Stomach (tissue), 19 donors: Measurements from ENCODE around the gene KLC3. TPM values are rescaled to one million over a fixed set of nuclear protein-coding genes. Genes with fewer than 3 reads are reported as not detected.
A peak's percentile ranks its signal among the peaks of the same experiment; 100 is the strongest.

Experiments used
- DNase-seq, 2 donors: peaks; one replicate each; pipeline versions ENCODE4 v3.0.0 to v3.0.0-alpha.2; 2013 to 2019
- H3K27ac ChIP-seq, 5 donors: fragments of 200-600 bp in 4 of 5; sonication (generic) in 4 of 5; one replicate each; pipeline ENCODE4 v1.5.1; 2013 to 2019; ENCODE audit warnings: mild to moderate bottlenecking in 1 of 5, moderate library complexity in 1 of 5
- H3K27me3 ChIP-seq, 3 donors: fragments of 200-600 bp; sonication (generic); one replicate each; pipeline ENCODE4 v1.5.1; 2017 to 2019; ENCODE audit warnings: mixed run types in 1 of 3
- H3K36me3 ChIP-seq, 4 donors: fragments of 200-600 bp; sonication (generic); 1 replicate in 3 of 4; 2 replicates in 1 of 4; pipeline ENCODE4 v1.5.1; 2016 to 2019
- H3K4me1 ChIP-seq, 4 donors: fragments of 200-600 bp; sonication (generic); one replicate each; pipeline ENCODE4 v1.5.1; 2016 to 2019
- H3K4me3 ChIP-seq, 4 donors: fragments of 200-600 bp; sonication (generic) in 3 of 4; one replicate each; pipeline ENCODE4 v1.5.1; 2016 to 2019; ENCODE audit warnings: mild to moderate bottlenecking in 1 of 4
- H3K9me3 ChIP-seq, 4 donors: fragments of 200-600 bp; sonication (generic); one replicate each; pipeline ENCODE4 v1.5.1; 2016 to 2019
- EP300 ChIP-seq: sonication (generic); formaldehyde crosslinking; IDR thresholded peaks from one replicate; pipeline ENCODE4 v1.6.1; 2017; ENCODE audit warnings: antibody characterized with exemption
- POLR2A ChIP-seq, 4 donors: fragments of 450-650 bp; IDR thresholded peaks; one replicate each; pipeline ENCODE4 v1.6.1; 2016; ENCODE audit warnings: antibody characterized with exemption in 4 of 4, control low read depth in 2 of 4, mild to moderate bottlenecking in 1 of 4, moderate library complexity in 1 of 4
- POLR2AphosphoS5 ChIP-seq, 3 donors: sonication (generic); formaldehyde crosslinking; IDR thresholded peaks; one replicate each; pipeline ENCODE4 v1.6.1; 2016; ENCODE audit warnings: antibody characterized with exemption in 3 of 3
- WGBS, 5 donors: extraction: QIAGEN DNeasy Blood & Tissue Kit in 3 of 5; methylation state at CpG; one replicate each; pipeline versions ENCODE4 v1.1.5 to v1.1.7; 2013 to 2018; 5-methylcytosine and 5-hydroxymethylcytosine counted together
- intact Hi-C: fragments of 100-400 bp; cut with DNase I; formaldehyde crosslinking; loops from one replicate; pipeline ENCODE4 v1.15.1; 2023; ENCODE audit warnings: low total_unique reads
- long read RNA-seq, 10 donors: transcript quantifications; one replicate each; lab custom pipeline, GENCODE V29; 2026
- polyA plus RNA-seq, 3 donors: library from polyadenylated mRNA; stranded (reverse); fragments of 200-250 nt; gene quantifications; one replicate each; pipeline ENCODE4 v1.2.3, GENCODE V29; 2013
- total RNA-seq, 5 donors: library from RNA; depleted of rRNA; stranded (reverse); fragments of >200 nt; gene quantifications; one replicate each; pipeline versions ENCODE4 v1.1.0 to v1.2.3, GENCODE V29; 2014 to 2016
- TF ChIP-seq, protein P1 (sequence below), 7 experiments: fragments of 450-650 bp in 4 of 7; fragments of 200-600 bp in 3 of 7; sonication (generic) in 3 of 7; IDR thresholded peaks; one replicate each; pipeline ENCODE4 v1.5.1; 2016 to 2019; ENCODE audit warnings: antibody characterized with exemption in 7 of 7, control low read depth in 2 of 7, mild to moderate bottlenecking in 1 of 7
- donor health status: healthy with polysubstance abuse.
- donor health status: Bipolar disorder and iron deficiency.
- donor health status: healthy.

The KLC3 gene
- total RNA-seq (under 1 TPM in 1 of 5 donors, not detected in 4; 0.92 TPM), polyA plus RNA-seq (1 to 10 TPM in 2 of 3 donors, under 1 TPM in 1; 0.61 to 7.0 (median 1.1) TPM)
- long read RNA-seq, donor 1, result 0 reads
- long read RNA-seq, donor 2, result 0 reads
- long read RNA-seq, donor 3, result 0 reads
- long read RNA-seq, donor 4, result 0 reads
- long read RNA-seq, donor 5, result 0 reads
- long read RNA-seq, donor 6, partial matches to known transcripts, result 45 of 91 reads
- long read RNA-seq, donor 6, other reads (novel, unspliced or antisense), result 46 of 91 reads
- long read RNA-seq, donor 7, result 0 reads
- long read RNA-seq, donor 8, result 0 reads
- long read RNA-seq, donor 9, result 0 reads
- long read RNA-seq, donor 10, result 0 reads

DNA sequence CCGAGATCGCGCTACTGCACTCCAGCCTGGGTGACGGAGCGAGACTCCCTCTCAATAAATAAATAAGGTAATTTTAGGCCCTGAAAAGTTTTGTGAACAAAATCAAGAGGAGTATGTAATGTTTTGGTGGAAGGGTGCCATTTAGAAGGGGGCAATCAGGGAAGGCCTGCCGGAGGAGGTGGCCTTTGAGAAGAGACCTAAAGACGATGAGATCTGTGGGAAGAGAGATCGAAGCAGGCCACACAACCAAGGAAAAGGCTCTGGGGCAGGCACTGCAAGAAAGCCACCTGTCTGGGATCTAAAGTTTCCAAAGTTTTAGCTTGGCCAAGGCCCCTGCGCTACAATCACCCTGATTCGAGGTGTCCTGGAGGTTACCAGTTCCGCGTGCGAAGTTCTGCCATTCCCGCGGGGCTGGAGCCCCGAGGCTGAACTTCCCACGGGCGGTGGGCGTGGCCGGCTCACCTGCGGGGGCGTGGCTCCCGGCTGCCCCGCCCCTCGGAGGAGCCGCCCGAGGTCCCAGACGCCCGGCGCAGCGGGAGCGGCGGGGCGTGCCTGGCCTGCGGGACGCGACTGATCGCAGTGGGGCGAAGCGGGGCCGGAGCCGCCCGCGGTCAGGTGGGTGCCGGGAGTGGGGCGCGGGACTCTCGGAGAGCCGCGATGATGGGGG, at the start of gene KLC3:
TSS of gene KLC3 (plus strand) at position 519 of the 667 bp plus-strand sequence. CDS start 4,792 bp downstream, outside the sequence.
- Histone ChIP-seq H3K27ac (no peak within 1 kb of the TSS), H3K4me3 (peak within 1 kb of the TSS; percentile 34 to 53 (median 40)), H3K9me3 (no peaks in the 10 kb centered on the region), H3K36me3 (no peaks in the 10 kb centered on the region), H3K27me3 (peaks cover 0 to 70% (median 20%) of the 10 kb centered on the region in 3 donors), H3K4me1 (peaks cover 10 to 18% (median 14%) of the 10 kb centered on the region in 4 donors)
- no peak for TF ChIP-seq EP300
- TF ChIP-seq, protein P1, sequence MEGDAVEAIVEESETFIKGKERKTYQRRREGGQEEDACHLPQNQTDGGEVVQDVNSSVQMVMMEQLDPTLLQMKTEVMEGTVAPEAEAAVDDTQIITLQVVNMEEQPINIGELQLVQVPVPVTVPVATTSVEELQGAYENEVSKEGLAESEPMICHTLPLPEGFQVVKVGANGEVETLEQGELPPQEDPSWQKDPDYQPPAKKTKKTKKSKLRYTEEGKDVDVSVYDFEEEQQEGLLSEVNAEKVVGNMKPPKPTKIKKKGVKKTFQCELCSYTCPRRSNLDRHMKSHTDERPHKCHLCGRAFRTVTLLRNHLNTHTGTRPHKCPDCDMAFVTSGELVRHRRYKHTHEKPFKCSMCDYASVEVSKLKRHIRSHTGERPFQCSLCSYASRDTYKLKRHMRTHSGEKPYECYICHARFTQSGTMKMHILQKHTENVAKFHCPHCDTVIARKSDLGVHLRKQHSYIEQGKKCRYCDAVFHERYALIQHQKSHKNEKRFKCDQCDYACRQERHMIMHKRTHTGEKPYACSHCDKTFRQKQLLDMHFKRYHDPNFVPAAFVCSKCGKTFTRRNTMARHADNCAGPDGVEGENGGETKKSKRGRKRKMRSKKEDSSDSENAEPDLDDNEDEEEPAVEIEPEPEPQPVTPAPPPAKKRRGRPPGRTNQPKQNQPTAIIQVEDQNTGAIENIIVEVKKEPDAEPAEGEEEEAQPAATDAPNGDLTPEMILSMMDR (IDR thresholded peaks at IDR 0.05), result no peak
- TF ChIP-seq POLR2A (IDR thresholded peaks at IDR 0.05), result no peak
- no peak for TF ChIP-seq POLR2AphosphoS5 (IDR thresholded peaks at IDR 0.05)
- WGBS, 5 donors, result 10 to 44% (median 13%) methylated on average over 10 to 50 of the region's 50 CpGs
- DNase-seq, result peak; percentile 75 to 85
- intact Hi-C loops, result no loop called here

DNA sequence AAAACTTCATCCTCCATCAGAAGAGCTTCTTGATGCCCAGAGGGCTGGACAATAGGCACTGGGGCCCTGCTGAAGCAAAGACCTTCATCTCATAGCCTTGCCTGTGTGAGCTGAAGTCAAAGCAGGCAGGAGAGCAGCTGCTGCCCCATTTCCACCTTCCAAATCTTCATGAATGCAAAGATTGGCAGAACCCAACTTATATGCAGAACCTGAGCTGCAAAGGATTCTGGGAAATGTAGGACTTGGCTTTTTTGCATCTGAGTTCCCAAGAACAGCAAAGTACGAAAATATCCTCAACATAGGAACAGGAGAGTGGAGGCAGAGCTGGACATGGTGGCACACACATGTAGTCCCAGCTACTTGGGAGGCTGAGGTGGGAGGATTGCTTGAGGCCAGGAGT, 48.7 kb upstream of the KLC3 start:
- intact Hi-C loops, result no loop called here
- WGBS, 5 donors, result 95 to 100% (median 100%) methylated on average over 1 of the region's 1 CpG

DNA sequence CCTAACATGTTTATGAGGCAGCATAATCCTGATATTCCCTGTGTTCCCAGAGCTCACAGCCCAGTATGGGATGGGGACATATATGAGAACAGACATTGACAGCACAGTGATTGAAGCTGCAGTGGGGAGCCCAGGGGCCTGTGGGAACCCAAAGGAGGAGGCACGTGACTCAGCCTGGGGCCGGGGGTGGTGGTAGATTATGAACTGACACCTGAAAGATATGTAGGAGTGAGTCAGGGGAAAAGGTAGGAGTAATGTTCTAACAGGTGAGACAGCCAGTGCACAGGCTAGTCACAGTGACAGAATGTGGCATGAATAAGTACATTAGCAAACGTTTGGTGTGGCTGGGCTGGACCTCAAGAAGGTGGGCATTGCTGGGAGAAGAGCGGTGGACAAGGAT, 46.9 kb upstream of the KLC3 start:
- Histone ChIP-seq H3K27ac (no peak overlapping the region), H3K9me3 (peaks cover 0 to 11% (median 3%) of the 10 kb centered on the region in 4 donors), H3K4me3 (no peak overlapping the region), H3K4me1 (no peaks in the 10 kb centered on the region), H3K27me3 (no peaks in the 10 kb centered on the region), H3K36me3 (peaks cover 13 to 96% (median 92%) of the 10 kb centered on the region in 4 donors)
- intact Hi-C loops, result no loop called here
- 73 to 89% (median 80%) methylated on average over 4 of the region's 4 CpGs for WGBS, 5 donors
- TF ChIP-seq, protein P1 (IDR thresholded peaks at IDR 0.05), result no peak
- no peak for TF ChIP-seq POLR2A (IDR thresholded peaks at IDR 0.05)
- TF ChIP-seq EP300, result no peak
- TF ChIP-seq POLR2AphosphoS5 (IDR thresholded peaks at IDR 0.05), result no peak
- DNase-seq, result no peak

More for the DNA sequence above, 48.7 kb upstream of the KLC3 start:
- H3K4me1 ChIP-seq, result no peaks in the 10 kb centered on the region
- TF ChIP-seq, protein P1 (IDR thresholded peaks at IDR 0.05), result no peak
- TF ChIP-seq POLR2A (IDR thresholded peaks at IDR 0.05), result no peak
- peaks cover 7 to 97% (median 93%) of the 10 kb centered on the region in 4 donors for H3K36me3 ChIP-seq
- H3K27ac ChIP-seq, result no peak overlapping the region
- no peaks in the 10 kb centered on the region for H3K27me3 ChIP-seq
- H3K4me3 ChIP-seq, result no peak overlapping the region
- peaks cover 0 to 11% (median 3%) of the 10 kb centered on the region in 4 donors for H3K9me3 ChIP-seq
- DNase-seq, result no peak

DNA sequence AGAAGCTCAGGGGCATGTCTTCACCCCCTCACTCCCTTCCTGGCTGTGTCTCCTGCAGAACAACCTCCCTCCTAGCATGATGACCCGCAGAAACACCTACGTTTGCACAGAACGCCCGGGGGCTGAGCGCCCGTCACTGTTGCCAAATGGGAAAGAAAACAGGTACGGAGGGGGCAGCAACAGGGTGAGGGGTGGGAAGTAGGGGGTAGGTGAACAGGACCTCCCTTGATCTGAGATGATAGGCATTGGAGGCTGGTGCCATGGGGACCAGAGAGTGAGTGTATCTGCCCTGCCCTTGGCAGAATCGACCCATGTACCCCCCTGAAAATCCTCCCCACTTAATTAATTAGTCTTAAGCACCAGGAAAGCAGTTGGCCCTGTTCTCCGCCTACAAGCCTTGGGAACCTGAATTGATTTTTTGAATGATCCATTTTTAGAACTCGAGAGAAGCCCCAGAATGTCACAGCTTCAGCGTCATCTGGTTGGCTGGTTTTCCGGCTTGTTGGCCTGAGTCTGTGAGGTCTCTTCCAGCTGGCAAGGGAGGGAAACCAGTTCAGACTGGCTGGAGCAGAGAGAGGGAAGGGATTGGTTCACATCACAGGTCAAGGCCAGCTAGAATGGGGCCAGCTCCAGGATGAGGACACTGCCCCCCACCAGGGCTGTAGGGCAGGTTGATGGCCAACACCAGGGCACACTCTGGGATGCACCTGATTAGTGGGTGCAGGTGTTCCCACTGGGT, 46.1 kb upstream of the KLC3 start:
- no peaks in the 10 kb centered on the region for H3K4me1 ChIP-seq
- 75 to 90% (median 86%) methylated on average over 12 of the region's 12 CpGs for WGBS, 5 donors
- peak in 1 of 2 donors; percentile 64 for DNase-seq
- intact Hi-C loops, result no loop called here
- no peak overlapping the region for H3K4me3 ChIP-seq
- H3K9me3 ChIP-seq, result peaks cover 0 to 11% (median 3%) of the 10 kb centered on the region in 4 donors
- no peaks in the 10 kb centered on the region for H3K27me3 ChIP-seq
- H3K36me3 ChIP-seq, result peaks cover 11 to 94% (median 92%) of the 10 kb centered on the region in 4 donors
- no peak for TF ChIP-seq POLR2A (IDR thresholded peaks at IDR 0.05)
- TF ChIP-seq, protein P1 (IDR thresholded peaks at IDR 0.05), result no peak
- no peak for TF ChIP-seq POLR2AphosphoS5 (IDR thresholded peaks at IDR 0.05)
- TF ChIP-seq EP300, result no peak
- no peak overlapping the region for H3K27ac ChIP-seq
